Measurements from ENCODE around the gene TFCP2L1.
"Not testable (repeated sequence)": the region's sequence is repeated elsewhere in the genome, so short reads cannot be mapped to it uniquely, and the experiment has no call there.

The TFCP2L1 gene

DNA sequence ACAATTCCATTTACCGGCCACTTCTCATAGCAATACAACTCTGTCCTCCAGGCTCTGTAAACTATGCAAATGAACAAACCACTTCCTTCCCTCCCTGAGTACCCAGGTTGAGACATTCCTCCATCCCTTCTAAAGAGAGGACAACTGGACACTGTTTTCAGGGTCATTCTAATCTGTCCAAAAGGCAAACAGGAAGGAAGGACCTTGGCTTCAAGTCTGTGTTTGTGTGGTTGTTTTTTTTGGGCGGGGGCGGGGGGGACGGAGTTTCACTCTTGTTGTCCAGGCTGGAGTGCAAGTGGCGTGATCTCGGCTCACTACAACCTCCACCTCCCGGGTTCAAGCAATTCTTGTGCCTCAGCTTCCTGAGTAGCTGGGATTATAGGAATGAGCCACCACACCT, 3.3 kb downstream of the TFCP2L1 start:
- H3K27ac ChIP-seq = no peak overlapping the region
- no peak overlapping the region for H3K4me3 ChIP-seq (ENCODE audit: low read depth, low read length)
- DNase-seq = no peak
- no peaks in the 10 kb centered on the region; the same call in none of the 2 replicates for H3K36me3 ChIP-seq
- H3K27me3 ChIP-seq (ENCODE audit: insufficient read depth, low read depth, severe bottlenecking) = no peaks in the 10 kb centered on the region
- TF ChIP-seq, protein P1, sequence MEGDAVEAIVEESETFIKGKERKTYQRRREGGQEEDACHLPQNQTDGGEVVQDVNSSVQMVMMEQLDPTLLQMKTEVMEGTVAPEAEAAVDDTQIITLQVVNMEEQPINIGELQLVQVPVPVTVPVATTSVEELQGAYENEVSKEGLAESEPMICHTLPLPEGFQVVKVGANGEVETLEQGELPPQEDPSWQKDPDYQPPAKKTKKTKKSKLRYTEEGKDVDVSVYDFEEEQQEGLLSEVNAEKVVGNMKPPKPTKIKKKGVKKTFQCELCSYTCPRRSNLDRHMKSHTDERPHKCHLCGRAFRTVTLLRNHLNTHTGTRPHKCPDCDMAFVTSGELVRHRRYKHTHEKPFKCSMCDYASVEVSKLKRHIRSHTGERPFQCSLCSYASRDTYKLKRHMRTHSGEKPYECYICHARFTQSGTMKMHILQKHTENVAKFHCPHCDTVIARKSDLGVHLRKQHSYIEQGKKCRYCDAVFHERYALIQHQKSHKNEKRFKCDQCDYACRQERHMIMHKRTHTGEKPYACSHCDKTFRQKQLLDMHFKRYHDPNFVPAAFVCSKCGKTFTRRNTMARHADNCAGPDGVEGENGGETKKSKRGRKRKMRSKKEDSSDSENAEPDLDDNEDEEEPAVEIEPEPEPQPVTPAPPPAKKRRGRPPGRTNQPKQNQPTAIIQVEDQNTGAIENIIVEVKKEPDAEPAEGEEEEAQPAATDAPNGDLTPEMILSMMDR (IDR thresholded peaks at IDR 0.05; ENCODE audit: low read depth, low read length) = no peak
- no peaks in the 10 kb centered on the region for H3K9me3 ChIP-seq (ENCODE audit: severe bottlenecking)

DNA sequence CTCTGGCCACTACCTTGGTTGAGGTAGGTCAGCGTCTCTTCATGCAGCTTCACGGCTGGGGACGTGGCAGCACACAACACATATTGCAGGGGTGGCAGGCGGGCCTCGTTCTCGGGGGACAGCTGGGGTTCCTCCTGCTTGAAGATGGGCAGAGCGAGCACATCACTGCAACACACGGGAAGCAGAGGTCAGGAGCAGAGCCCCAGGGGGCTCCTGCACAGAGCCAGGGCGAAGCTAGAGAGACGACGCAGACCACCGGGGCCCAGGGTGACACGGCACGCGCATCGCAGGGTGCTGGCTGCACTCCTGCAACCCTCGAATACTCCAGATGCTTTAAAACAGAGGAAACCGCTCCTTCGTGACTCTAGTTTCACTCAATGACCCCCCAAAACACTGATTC, 3.9 kb downstream of the TFCP2L1 start:
- TF ChIP-seq, protein P1 (IDR thresholded peaks at IDR 0.05; ENCODE audit: low read depth, low read length) = no peak
- H3K27ac ChIP-seq = no peak overlapping the region
- H3K4me3 ChIP-seq (ENCODE audit: low read depth, low read length) = no peak overlapping the region
- no peak for DNase-seq
- no peaks in the 10 kb centered on the region for H3K27me3 ChIP-seq (ENCODE audit: insufficient read depth, low read depth, severe bottlenecking)
- H3K9me3 ChIP-seq (ENCODE audit: severe bottlenecking) = no peaks in the 10 kb centered on the region
- H3K36me3 ChIP-seq = no peaks in the 10 kb centered on the region; the same call in none of the 2 replicates

DNA sequence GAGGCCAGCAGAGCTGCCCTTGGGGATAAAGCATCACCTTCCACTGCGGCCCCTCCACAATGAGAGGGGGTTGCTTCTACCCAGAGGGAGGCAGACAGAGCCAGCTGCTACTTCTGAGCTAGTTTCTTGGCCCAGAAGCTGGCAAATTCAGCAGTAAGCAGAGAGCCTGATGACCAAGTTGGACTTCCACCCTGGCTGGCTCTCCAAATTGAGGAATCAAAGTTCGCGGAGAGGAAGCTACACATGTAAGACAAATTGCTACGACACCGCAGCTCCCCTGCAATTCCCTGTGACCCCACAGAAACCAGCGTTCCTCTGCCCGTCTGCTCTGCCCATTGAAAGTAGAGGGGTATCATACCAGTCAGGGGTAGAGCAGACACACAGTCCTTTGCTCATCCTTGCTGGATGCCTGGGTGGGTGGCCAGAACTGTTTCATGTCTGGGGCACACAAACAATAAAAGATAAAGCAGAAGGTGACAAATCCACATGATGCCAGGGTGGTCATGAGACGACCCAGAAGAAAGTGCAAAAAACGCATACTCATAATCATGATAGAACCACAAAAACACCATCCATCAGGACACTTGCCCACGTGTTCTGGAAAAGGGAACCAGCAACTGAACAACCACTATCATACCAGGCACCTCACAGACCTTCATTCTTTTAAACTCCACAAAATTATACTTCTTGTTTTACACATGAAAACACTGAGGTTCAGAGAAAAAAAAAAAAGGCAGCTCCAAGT, 5.4 kb downstream of the TFCP2L1 start:
- TF ChIP-seq, protein P1 (IDR thresholded peaks at IDR 0.05; ENCODE audit: low read depth, low read length) = no peak
- H3K27ac ChIP-seq = no peak overlapping the region
- H3K27me3 ChIP-seq (ENCODE audit: insufficient read depth, low read depth, severe bottlenecking) = no peaks in the 10 kb centered on the region

DNA sequence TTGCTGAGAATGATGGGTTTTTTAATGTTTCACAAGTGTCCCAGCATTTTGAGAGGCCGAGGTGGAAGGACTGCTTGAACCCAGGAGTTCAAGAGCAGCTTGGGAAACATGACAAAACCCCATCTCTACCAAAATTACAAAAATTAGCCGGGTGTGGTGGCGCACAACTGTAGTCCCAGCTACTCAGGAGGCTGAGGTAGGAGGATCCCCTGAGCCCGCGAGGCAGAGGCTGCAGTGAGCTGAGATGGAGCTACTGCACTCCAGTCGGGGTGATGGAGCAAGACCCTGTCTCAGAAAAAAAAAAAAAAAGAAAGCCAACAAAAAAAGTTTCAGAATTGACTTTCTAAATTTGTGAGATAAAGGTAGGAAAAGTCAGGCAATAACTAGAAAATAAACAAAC, 8.7 kb downstream of the TFCP2L1 start:
- TF ChIP-seq, protein P1 (IDR thresholded peaks at IDR 0.05; ENCODE audit: low read depth, low read length) = no peak
- Histone ChIP-seq H3K9me3 (ENCODE audit: severe bottlenecking) (no peaks in the 10 kb centered on the region), H3K27ac (no peak overlapping the region), H3K36me3 (peaks cover 7% of the 10 kb centered on the region), H3K4me3 (ENCODE audit: low read depth, low read length) (no peak overlapping the region), H3K27me3 (ENCODE audit: insufficient read depth, low read depth, severe bottlenecking) (no peaks in the 10 kb centered on the region)
- DNase-seq = no peak

More for the DNA sequence above, 5.4 kb downstream of the TFCP2L1 start:
- H3K4me3 ChIP-seq (ENCODE audit: low read depth, low read length) = no peak overlapping the region
- DNase-seq = no peak
- H3K36me3 ChIP-seq = no peaks in the 10 kb centered on the region; the same call in none of the 2 replicates
- H3K9me3 ChIP-seq (ENCODE audit: severe bottlenecking) = no peaks in the 10 kb centered on the region

DNA sequence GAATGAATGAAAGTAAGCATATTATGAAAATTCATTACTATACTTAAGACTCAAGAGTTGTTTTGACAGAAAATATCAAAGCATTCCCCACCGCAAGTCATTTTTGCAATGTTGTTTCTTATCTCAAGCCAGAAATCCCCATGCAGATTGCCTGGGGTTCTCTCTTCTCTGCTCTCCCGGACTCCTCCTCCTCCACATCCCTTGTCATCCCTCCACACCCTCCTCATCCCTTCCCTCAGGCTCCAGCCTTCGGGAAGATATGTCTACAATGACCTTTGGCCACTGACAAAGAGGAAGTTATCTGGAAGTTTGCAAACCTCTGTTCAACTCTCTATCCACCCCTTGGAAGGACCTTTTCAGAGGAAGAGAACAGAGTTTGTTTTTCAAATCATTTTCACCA, 11.9 kb downstream of the TFCP2L1 start:
- TF ChIP-seq, protein P1 (IDR thresholded peaks at IDR 0.05; ENCODE audit: low read depth, low read length) = no peak
- H3K4me3 ChIP-seq (ENCODE audit: low read depth, low read length) = no peak overlapping the region
- H3K36me3 ChIP-seq = peaks cover 7% of the 10 kb centered on the region; the same call in 1 of the 2 replicates
- no peaks in the 10 kb centered on the region for H3K9me3 ChIP-seq (ENCODE audit: severe bottlenecking)
- no peak overlapping the region for H3K27ac ChIP-seq
- no peaks in the 10 kb centered on the region for H3K27me3 ChIP-seq (ENCODE audit: insufficient read depth, low read depth, severe bottlenecking)
- DNase-seq = no peak

DNA sequence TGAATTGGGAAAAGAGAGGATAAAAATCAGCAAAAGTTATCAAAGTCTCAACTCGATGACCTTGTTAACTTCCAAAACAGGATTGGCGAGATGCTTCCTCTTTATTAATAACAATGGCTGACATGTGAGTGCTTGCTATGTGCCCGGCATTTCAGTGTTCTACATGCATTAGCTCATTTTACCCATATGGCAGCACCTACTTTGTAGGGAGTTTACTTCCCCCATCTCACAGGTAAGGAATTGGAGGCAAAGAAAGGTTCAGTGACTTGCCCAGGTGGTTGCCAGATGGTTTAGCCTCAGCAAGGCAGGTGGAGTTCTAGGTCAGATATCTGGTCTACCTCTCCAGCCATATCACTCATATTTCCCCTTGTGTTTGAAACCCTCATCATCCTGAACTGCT, 12.4 kb downstream of the TFCP2L1 start:
- no peak overlapping the region for H3K4me3 ChIP-seq (ENCODE audit: low read depth, low read length)
- TF ChIP-seq, protein P1 (IDR thresholded peaks at IDR 0.05; ENCODE audit: low read depth, low read length) = no peak
- H3K36me3 ChIP-seq = peaks cover 7% of the 10 kb centered on the region; the same call in 1 of the 2 replicates
- DNase-seq = no peak
- H3K27me3 ChIP-seq (ENCODE audit: insufficient read depth, low read depth, severe bottlenecking) = no peaks in the 10 kb centered on the region
- H3K27ac ChIP-seq = no peak overlapping the region
- no peaks in the 10 kb centered on the region for H3K9me3 ChIP-seq (ENCODE audit: severe bottlenecking)

DNA sequence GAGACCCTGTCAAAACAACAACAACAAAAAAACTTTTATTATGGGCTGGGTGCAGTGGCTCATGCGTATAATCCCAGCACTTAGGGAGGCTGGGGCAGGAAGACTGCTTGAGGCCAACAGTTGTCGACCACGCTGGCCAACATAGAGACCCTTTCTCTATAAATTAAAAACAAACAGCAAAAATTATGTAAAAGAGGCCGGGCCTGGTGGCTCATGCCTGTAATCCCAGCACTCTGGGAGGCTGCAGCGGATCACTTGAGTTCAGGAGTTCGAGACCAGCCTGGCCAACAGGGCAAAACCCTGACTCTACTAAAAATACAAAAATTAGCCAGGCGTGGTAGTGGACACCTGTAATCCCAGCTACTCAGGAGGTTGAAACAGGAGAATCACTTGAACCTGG, 15.6 kb downstream of the TFCP2L1 start:
- H3K27me3 ChIP-seq (ENCODE audit: insufficient read depth, low read depth, severe bottlenecking); DNase-seq; H3K9me3 ChIP-seq (ENCODE audit: severe bottlenecking); H3K4me3 ChIP-seq (ENCODE audit: low read depth, low read length); H3K27ac ChIP-seq; H3K36me3 ChIP-seq: not testable (repeated sequence)
